T-helper 2 cell (primary cell): Measurements from ENCODE around the gene LYZL1.
"Not testable (repeated sequence)": the region's sequence is repeated elsewhere in the genome, so short reads cannot be mapped to it uniquely, and the experiment has no call there.

Source experiments
- DNase-seq, 5 experiments: peaks; one replicate each; pipeline versions ENCODE4 v3.0.0 to v3.0.0-alpha.2; 2012 to 2022

Gene LYZL1

GRCh38 chr10:29332761-29333148 lies 43.9 kb downstream of the LYZL1 start:
- no peak for DNase-seq

GRCh38 chr10:29337526-29337925 lies 48.7 kb downstream of the LYZL1 start:
- DNase-seq, result not testable (repeated sequence)

DNA sequence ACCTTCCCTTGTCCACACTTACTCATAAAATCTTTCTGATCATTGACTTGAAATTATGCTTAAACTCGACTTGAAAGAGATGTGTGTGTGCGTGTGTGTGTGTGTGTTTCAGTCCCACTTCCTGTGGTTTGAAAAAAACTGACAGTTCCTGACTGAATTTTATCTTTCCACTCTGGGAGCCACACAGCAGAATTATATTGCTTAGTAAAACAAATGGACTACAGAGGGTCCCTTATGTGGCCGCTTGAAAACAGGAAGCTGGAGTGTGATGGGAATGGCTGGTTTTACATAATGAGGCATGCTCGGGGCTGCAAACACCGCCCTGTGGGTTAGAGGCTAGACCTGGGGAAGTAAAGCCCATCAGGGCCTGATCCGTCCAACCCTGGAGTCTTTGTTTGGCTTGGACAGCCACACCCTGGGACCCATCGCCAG lies 54.8 kb downstream of the LYZL1 start:
- peak in 1 of 5 experiments; percentile 4 for DNase-seq

GRCh38 chr10:29344073-29344820 lies 55.4 kb downstream of the LYZL1 start:
- no peak for DNase-seq

DNA sequence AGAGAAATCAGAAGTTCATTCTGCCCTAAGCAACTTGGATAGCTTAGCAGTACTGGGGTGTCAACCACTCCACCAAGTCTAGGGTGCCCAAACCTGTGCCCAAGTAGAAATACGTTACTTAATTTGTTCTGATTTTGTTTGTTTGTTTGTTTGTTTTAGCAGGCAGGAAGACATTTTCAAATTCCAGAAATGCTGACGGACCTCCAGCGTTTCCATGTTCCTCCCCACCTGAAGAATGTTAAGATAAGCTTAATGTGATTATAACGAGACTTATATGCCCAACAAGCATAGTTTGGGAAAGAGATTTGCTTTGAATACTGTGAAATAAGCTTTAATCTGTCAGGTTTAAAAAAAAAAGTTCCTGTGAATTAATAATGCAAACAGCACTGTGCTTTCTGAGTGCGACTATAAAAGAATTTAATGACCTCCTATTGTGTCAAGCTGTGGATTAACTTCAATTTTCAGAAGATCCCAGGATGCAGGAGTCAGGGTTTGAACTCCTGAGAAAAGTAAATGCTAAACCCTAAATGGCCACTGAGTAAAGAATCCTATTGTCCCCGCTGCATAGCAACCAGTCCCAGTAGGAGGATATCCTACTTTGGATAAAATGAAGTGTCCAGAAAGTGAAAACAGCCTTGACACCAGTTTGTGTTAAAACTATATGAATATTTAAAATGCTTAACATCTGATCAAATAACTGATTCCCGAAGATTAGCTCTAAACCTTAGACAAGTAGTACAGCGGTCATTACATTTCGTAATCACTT lies 56.5 kb downstream of the LYZL1 start:
- no peak for DNase-seq

DNA sequence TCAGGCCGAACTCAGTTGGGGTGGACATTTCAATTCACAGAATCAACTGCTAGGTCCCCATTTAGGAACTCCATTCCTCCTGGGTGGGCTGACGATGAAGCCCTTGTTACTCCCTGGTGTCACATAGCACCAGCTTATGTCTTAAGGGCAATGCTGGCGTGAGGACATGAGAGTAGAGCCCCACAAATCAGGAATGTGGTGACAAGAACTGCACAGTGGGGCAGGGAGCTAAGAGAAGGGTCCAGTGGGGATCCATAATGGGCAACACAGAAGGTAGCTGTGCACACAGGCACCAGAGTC lies 57.0 kb downstream of the LYZL1 start:
- no peak for DNase-seq

DNA sequence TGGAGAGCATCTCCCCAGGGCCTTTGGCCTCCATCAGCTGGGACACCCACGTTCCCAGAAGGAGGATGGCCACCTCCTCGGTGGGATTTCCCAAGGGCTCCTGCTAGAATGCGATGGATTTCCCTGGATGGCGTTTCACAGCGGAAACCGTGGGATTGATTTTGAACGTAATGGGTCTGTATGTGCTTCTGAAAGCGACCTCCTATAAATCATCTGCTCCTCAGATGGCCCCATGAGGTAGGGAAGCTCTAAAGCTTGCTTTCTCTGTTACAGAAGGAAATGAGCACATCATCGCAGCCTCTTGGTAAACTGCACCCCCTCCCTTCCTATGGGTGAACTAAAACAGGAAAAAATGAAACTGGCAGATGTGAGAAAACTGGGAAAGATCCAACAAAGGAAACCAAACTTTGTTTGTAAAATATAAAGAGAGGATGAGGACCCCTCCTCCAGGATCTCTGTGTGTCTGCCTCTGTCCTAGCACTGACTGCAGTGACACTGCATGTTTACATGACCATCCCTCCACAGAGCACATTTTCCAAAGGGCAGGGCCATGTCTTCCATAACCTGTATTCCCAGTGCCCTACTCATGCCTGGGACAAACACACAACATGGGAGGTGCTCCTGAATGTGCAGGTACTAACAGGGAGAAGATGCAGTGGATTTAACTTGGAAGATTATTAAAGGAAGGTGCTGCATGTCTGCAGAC lies 57.6 kb downstream of the LYZL1 start:
- DNase-seq, result no peak

- DNase-seq, result no peak
Observed at GRCh38 chr10:29348836-29349235, 60.0 kb downstream of the LYZL1 start.

- DNase-seq, result no peak
Observed at GRCh38 chr10:29353305-29353704, 64.4 kb downstream of the LYZL1 start.

GRCh38 chr10:29353887-29354561 lies 65.2 kb downstream of the LYZL1 start:
- DNase-seq, result no peak

DNA sequence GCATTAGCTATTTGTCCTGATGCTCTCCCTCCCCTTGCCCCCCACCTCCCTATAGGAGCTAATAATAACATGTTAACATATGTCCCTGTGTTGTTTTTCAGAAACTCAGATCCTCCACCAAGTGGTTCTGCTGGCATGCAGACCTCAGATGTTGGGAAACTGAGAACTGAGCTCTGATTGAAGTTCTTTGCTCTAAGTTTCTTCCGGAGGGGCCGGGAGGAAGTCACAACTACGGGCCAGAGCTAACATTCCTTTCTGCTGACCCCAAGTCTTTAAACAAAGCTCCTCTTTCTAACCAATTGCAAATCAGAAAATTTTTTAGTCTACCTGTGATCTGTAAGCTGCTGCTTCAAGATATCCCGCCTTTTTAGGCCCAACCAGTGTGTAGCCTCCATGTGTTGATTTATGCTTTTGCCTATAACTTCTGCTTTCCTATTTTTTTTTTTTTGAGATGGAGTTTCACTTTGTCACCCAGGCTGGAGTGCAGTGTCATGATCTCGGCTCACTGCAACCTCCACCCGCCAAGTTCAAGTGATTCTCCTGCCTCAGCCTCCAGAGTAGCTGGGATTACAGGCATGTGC lies 66.6 kb downstream of the LYZL1 start:
- DNase-seq, result no peak

GRCh38 chr10:29356931-29357330 lies 68.1 kb downstream of the LYZL1 start:
- no peak for DNase-seq

GRCh38 chr10:29358010-29358616 lies 69.2 kb downstream of the LYZL1 start:
- no peak for DNase-seq

DNA sequence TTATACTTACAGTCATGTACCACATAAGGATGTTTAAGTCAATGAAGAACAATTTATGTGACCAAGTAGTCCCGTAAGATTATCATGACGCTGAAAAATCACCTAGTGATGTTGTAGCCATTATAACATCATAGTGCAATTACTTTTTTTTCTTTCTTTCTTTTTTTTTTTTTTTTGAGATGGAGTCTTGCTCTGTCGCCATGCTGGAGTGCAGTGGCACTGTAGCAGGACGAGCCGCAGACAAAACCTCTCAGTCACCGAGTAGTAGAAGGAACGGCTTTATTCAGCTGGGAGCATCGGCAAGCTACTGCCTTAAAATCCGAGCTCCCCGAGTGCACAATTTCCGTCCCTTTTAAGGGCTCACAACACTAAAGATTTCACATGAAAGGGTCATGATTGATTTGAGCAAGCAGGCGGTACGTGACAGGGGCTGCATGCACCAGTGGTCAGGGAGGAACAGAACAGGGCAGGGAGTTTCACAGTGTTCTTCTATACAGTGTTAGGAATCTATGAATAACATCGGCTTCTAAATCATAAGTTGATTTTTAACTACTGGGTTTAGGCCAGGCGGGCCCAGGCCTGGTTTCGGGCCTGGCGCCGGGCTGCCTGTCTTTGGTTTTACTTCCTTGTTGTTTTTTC lies 71.5 kb downstream of the LYZL1 start:
- DNase-seq, result not testable (repeated sequence)
